HG03565 (cell line): ENCODE data around the gene USH1C.

Experiments
- ATAC-seq: cut with Tn5 transposase; IDR thresholded peaks from one replicate; pipeline ENCODE4 v1.9.1; 2021; ENCODE audit warnings: mild to moderate bottlenecking, moderate library complexity; ENCODE audit not compliant: unreplicated experiment

The USH1C gene

DNA sequence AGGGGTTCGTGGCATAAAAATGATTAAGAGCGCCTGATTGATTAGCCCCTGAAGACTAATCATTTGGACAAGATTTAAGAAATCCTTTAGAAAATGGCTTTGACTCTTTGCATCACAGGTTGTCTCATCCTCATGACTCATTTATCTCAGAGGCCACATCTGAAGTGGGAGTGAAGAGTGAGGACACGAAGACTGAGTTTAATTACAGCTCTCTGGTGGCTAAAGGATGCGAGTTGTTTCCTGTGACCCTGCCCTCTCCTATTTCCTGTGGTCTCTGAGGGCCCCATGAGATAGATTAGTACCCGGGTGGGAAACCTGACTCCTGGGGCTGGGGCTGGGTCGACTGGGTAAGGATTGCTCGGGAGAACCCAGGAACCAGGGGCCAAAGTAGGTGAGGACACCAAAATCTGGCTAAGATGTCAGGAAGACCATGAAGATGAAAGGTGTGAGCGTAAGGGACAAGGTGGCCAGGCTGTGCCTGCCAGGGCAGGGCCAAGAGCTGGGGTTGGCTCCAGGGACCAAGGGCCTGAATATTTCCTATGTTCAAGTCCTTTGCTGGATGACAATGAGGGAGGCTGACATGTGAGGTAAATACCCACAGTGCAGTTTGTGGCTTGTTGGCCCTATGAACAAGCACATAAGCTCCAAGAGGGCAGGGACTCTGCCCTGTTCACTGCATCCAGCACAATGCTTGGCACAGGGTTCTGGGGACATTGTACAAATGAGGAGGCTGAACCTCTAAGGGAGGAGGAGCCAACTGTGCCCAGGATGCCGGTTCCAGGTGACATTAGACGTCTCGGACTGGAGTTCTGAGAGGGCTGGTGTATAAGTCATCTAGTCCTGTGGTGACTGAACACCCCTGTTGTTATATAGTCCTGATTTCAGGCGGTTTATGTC is 6.5 kb upstream of the USH1C start:
- ATAC-seq, result no peak

DNA sequence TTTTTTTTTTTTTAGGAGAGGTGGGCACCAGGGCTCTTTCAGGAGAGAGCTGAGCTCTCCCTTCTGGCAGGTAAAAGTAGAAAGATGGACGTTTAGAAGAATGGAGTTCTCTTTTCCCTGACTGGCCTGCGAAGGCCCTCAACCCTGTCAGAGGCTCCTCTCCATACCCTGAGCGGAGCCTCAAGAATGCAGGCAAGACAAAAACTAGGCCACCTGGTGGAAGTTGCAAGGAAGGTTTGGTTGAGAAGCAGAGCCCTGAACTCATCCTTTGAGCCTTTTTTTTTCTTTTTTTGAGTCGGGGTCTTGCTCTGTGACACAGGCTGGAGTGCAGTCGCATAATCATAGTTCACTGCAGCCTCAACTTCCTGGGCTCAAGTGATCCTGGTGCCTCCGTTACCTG is 4.2 kb upstream of the USH1C start:
- ATAC-seq, result no peak

DNA sequence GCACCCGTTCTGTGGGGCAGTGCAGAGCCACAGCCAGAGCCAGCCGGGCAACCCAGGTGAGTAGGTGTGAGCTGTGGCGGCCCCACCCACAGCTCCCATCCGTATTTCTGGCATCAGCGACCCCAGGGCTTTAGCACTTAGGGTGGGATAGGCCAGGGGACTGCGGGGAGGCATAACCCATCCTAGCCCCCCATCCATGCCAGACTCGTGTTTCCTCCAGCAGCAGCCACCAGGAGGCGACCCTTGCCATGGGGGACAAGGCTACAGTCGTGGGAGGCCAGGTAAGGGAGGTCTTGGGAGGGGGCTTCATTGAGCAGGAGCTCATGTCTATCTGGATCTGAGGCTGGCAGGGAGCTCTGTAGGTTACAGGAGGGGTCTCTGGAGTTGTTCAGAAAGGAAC is 3.7 kb upstream of the USH1C start:
- no peak for ATAC-seq

DNA sequence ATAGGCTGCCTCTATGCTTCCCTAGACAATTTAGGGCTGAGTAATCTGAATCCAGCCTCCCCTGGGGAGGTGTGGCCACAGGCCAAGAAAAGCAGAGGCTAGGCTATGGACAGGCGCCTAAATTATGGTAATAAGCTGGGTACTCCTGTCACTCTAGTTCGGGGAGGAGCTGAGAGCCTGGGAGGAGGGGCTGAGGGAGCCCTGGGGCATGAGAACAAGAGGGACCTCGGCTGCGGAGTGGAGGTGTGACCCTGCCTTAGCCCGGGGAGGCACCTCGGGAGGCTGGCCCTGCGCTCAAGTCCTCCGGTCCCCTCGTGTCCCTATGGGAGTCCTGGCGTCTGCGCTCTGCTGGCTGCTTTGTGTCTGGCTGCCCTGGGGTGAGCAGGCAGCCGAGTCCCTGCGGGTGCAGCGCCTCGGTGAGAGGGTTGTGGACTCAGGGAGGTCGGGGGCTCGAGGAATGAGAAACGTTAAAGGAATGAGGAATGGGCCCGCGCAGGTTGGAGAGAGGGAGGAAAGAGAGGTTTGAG is 2.9 kb upstream of the USH1C start, which contains the start of gene OTOG:
Gene OTOG, plus strand, starts transcription at position 209 of the 527 bp plus-strand sequence. Its CDS starts 114 bp downstream, at position 323.
- ATAC-seq, result no peak

DNA sequence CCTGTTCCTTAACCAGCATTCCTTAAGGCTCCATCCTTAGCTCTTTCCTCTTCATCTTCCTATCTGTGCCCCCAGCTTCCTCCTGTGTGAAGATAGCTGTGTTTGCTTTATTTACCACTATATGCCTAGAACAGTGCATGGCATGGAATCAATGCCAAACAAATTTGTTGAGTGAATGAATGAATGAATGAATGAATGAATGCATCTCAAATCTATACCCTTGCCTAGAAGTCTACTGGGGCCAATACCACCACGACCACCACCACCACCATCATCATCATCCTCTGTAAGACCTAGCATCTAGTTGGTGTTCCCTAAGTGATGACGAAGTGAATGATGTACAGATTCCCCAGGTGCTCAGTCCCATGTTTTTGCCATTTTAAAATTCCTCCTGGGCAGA is 2.0 kb upstream of the USH1C start:
- ATAC-seq, result no peak

DNA sequence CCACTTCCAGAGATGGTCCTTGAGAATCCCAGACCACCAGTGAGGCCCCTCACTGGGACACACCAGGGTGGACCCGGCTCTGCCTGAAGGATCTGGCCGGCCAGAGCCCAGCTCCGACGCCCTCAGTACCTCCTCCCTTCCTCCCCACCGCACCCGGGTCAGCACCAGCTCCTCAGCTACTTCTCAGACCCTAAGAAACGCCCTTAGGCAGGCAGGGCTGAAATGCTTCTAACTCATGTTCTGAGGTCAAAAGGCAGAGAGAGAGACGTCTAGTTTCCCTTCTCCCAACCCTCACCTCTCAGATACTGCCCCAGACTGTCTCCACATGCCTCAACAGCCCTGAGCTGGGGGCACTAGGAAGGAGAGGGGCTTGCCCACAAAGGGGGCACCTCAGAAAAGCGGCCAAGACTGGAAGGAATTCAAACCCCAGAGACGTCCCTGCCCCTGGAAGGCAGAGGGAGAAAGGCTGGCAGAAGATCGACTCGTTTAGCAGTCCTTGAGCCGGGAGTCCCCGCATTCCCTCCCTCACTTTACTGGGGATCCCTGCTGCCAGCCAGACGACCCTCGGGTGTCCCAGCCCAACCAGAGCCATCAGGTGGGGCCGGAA is 539 bp downstream of the USH1C start:
- no peak for ATAC-seq

DNA sequence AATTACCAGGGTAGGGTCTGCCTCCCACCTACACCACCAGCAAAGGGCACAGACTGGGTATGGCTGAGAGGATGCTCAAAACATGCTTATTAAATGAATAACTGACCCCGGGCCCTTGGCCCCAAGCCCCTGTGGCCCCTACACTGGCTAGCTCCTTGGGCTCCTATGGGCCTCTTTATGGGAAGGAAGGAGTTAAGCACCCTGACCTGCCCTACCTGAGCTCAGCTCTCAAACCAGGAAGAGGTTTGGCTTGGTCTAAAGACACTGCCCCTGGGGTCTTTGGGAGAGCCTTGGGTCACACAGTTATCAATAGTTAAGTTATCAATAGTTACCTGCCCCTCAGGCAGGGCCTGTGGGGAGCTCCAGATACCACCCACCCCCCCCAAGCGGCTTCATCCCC is 1.2 kb downstream of the USH1C start:
- no peak for ATAC-seq

DNA sequence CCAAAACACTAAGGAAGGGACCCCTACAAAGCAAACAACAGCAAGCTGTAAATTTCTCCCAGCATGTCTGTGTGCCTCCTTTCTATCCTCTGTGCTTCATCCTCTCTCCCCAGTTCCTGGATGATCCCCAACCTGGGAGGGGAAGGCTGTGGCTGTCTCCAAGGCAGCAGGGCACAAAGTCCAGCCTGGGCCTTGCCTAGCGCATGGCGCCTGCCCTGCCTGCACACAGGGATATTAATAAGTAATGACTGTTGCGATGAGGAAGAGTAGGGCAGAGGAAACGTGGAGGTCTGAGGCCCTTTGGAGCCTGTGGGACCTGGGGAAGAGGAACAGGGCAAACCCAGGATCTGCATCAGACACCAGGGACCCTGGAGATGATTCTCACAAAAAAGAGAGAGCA is 2.0 kb downstream of the USH1C start:
- ATAC-seq, result no peak

DNA sequence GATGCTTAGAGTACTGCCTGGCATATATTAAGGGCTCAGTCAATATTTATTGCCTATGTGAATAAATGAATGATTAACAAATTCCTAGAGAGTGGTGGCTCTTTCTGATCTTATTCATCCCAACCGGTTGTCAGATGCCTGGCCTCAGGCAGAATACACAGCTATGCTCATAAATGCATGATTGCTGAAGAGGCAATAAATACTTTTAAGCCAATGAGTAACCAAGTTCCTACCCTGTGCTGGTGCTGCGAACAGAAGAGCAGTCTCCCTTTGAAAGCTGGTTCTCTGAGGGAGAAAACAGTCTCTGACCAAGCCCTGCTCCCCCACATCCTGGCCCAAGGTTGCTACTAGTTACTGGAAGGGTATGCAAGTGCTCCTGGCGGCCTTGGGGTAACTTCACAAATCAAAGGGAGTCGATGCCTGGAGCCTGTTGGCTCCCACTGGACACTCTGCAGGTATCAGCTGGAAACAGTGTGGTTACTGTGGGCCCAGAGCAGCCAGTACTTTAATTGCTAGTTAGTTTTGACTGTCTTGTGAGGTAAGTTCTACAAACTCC is 2.8 kb downstream of the USH1C start:
- ATAC-seq, result no peak

DNA sequence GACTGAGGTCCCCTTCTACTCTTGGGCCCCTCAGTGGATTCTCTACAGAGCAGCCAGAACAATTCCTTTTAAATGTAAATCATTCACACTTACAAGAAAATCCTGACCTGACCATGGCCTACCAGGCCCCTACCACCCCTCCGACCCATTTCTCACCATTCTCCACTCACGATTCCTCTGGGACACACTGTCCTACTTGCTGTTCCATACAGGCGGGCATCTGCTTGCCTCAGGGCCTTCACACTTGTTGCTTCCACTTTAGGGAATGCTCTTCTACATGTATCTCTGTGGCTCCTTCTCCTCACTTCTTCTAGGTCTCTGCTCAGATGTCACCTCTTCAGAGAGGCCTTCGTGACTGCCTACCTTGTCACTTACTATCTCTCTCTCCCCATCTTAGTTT is 3.4 kb downstream of the USH1C start:
- ATAC-seq, result no peak

DNA sequence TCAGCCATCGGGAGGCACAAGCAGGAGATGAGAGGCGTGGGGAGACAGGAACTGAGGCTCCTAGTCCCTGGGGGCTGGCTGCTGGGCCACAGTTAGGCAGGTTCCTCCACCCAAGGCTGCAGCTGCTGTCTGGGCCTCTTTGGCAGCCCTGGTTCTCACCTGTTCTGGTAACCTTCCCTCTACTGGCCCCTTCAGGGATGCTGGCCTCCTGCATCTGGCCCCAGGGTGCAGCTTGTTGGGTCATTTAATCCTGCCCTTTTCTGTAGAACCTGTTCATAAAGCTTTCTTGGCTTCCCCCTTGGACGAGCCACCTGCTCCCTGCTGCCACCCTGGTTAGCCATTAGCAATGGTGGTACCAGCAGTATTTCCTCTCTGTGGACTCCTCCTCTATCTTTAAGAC is 5.5 kb downstream of the USH1C start:
- no peak for ATAC-seq

DNA sequence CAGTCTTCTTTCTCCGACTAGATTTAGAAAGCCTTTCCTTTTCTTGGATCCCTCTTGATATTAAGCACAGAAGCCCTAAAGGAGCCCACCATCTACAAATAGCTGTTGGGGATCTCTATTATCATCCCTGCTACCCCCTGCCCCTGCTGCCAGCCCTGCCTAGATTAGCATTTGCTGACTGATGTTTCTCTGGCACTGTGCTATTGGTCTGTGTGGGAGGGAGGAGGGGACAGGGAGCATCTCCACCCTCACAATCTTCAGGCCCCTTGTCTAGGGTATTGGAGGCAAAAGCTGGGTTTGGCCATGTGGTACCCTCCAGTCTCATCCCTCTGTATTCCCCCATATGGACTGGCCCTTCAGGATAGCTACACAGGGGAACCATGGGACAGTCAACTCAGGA is 6.2 kb downstream of the USH1C start:
- ATAC-seq, result no peak

DNA sequence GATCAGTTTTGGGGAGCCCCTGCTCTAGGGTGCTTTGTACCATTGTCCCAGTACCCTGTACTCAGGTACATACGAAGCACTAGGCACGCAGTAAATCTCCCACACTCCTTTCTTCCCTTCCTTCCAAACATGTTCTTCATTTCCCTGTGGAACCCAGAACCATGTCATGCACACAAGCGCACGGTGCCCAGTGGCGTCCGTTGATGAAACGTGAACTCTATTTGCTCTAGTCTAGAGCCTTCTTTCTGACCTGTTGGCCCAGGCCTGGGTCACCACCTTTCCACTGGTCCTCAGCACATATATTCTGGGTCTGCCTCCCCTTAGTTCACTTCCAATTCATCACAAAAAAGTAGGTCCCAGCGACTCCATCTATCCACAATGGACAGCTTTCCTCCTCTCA is 7.0 kb downstream of the USH1C start:
- no peak for ATAC-seq

DNA sequence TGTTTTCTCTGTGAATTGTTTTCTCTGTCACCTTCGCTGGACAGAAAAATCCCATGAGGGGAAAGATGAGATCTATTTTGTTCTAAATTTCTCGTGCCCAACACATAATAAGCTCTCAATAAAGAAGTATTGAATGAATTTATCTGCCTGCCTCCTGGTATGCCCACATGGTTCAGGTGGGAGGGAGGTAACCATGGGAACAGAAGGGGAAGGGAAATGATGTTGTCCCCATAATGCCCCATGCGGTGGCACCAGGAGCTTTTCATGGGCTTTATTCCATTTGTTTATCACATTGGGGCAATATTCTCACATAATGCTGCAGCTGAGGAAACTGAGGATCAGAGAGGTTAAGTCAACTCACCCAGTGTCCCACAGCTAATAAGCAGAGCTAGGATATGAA is 8.7 kb downstream of the USH1C start:
- ATAC-seq, result no peak

DNA sequence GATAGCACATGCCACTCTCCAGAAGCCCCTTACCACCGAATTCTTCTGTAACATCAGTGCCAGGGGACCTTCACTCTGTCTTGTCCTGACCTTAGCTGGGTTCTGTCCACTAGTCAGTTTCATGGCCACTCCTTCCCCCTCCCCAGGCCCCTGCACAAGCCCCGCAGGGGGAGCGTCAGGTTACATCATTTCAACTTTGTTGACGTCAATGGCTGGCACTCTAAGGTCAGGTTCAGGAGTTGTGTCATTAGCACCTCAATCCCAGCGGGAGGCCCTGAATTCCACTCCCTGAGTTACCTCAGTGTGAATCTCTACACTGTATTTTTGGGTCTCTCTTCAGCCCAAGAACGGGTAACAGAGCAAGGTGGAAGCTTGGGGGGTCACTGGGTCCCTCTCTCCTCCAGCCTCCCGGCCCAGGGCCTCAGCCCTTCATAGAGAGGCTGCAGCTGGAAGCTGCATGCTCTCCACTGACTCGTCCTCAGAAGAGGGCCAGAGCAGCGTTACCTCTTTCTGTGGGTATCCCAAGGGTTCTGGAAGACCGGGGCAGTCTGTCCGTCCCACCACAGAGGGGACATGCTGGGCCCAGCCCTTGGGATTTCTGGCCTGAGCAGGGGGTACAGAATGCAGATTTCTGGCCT is 10.3 kb downstream of the USH1C start:
- ATAC-seq, result no peak

DNA sequence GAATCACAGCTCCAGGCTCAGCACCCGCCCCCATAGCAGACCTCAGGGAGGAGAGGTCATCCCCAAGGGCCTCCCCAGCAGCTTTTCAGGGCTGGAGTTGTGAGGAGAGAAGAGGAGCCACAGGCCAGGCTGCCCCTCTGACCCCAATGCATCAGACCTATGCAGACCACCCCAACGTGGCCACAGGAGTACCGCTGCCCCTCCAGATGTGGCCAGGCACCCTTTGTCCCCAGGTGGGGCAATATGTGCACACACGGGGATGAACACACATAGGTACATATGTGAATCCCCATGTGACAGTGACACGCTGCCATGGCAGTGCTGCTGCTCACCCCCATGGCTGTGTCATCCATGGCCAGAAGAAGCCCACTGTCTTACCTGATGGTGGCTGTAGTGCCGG is 10.9 kb downstream of the USH1C start:
- no peak for ATAC-seq

DNA sequence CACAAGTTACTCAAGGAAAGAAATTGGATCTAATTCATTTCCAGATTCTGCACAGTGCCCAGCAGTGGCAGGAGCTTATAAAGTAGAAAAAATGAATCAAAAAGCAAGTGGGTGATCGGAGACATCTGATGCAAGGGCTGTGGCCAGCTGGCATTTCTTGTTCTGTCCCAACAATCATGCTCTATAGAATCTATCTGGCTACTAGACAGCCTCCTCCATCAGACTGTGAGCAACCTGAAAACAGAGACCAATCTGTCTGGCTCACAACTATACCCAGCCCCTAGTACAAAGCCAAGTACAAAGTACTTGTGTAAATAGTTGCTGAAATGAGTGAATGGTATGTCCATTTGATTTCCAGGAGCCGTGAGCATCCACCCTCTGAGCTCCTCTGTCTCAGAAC is 11.4 kb downstream of the USH1C start:
- ATAC-seq, result no peak

DNA sequence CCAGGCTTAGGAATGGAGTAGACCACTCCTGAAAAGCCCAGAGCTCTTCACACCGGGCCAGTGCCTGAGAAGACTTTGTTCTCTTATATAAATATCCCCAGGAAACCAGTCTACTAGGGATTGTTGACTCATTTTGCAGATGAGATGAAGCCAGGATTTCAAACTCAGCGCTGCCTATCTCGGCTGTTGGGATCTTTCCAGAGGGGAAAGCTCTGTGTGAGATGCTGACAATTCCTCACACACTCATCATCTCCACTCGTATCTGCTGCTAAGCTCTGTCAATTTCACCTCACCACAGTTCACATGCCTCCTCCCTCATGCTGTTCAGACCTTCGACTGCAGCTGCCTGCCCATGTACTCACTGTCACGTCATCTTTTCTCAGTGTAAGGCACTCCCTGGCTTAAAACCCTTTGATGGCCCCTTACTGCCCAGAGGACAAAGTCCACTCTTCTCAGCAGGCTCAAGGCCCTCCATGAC is 12.5 kb downstream of the USH1C start:
- no peak for ATAC-seq

DNA sequence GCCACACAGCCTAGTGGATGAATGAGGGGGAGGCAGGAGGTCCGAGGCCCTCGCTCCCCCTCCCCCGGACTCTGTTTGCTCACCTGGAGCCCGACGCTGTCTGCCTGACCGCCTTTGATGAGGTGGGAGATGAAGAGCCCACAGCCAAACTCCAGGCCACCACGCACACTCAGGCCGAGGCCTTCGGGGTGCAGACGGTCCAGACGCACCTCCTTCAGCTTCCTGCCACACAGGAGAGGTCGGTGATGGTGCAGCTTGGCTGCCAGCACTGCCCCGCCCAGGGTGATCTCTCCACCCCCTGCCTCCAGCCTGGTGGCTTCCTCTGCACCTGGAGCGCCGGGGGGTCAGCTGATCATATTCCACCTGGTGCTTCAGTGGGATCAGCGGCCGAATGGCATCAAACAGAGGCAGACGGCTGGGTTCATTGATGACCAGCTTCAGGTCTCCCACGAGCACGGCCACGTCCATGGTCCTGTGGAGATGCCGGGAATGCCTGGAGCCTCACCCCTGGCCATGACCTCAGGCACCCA is 13.1 kb downstream of the USH1C start:
- no peak for ATAC-seq

DNA sequence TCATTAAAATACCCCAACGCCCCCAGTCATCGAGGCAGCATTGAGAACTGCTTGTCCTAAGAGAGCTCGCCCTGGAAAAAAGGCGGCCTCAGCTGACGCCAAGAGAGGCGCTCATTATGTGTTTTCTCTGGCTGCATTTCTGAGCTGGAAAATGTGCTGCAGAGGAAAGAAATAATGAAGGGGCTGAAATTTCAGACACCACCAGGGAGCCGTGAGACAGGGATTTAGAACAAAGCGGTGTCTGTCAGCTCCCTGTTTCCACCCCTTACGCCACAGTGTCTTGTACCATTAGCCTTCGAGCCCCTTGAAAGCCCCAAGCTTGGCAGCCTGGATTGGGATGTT is 14.4 kb downstream of the USH1C start:
- no peak for ATAC-seq
